Activated CD4-positive, alpha-beta T cell treated with anti-CD3 and anti-CD28 coated beads, Interleukin-2, amount 50 U/mL, for 48 hours (primary cell): ENCODE results near the gene SCN5A.

Experiments used
- DNase-seq, 2 experiments: peaks; one replicate each; pipeline ENCODE4 v3.0.0-alpha.2; 2020

Gene SCN5A

GRCh38 chr3:38647217-38647970 lies 2.1 kb downstream of the SCN5A start:
- no peak for DNase-seq

- peak; percentile 12 to 20 for DNase-seq
These were observed 2.9 kb downstream of the SCN5A start for GRCh38 chr3:38646630-38647029.

- DNase-seq = no peak
These were observed 3.4 kb downstream of the SCN5A start for GRCh38 chr3:38646062-38646461.

DNA sequence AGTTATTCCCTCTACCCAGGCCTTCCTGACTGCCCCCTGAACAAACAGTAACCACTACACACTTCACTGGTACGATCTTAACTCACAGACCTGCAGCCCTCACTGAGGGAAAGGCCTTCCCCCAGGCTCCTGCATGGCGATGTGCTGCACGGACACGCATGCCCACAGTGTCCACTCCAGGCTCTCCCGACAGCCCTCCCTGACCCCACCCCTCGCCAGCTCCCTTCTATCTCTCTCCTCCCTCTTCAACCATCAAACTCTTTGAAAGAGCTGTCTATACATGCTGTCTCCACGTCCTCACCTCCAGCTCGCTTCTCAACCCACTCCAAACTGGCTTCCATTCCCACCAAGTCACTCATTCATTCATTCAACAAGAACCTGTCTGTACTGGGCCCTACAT lies 3.9 kb downstream of the SCN5A start:
- DNase-seq = no peak

GRCh38 chr3:38645076-38645475 lies 4.4 kb downstream of the SCN5A start:
- DNase-seq = no peak

GRCh38 chr3:38644662-38645053 lies 4.8 kb downstream of the SCN5A start:
- DNase-seq = no peak

DNA sequence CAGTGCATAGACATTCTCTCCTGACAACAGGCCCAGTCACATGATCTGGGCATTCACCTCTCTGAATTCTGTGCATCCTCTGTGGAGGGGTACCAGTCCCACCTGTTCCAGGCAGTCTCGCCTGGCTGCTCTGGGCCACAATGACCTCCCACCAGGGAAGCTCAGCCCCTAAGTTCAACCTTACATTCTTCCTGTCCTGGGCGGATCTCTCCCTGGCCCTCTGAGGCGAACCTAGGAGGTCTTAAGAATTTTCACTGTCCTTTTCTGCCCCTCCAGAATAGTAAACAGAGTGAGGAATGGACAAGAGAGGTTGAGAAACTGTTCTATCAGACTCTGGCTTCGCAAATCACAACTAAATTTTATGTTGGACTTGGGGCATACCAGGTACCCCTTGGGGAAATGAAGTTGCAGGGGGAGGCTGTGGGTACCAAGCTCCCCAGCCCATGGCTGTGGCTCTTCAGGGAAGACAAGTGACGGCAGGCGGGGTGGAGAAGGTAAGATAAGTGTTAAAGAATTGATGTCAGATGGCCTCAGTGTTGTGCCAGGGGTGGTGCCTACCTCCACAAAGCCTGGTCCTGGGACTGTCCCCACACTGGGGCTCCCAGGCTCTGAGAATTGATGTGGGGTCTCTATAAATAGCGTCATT lies 5.3 kb downstream of the SCN5A start:
- no peak for DNase-seq

DNA sequence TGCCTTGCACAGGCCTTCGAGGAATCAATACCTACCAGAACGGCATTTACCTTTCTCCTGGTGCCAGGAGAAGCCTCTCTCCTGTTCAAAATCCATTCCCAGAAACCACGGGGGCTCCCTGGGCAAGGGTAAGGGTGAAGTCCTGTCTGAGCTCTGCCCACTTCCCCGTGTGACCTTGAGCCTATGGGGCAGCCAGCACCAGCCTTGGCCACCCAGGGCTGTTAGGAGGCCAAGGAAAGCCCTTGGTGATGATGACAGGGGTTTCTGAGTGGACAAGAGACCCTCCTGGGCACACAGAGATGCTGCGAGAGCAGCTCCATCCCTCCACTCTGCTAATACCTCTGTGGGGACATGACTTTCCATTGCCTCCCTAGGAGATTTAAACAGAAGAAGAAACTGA lies 5.9 kb downstream of the SCN5A start:
- no peak for DNase-seq

DNA sequence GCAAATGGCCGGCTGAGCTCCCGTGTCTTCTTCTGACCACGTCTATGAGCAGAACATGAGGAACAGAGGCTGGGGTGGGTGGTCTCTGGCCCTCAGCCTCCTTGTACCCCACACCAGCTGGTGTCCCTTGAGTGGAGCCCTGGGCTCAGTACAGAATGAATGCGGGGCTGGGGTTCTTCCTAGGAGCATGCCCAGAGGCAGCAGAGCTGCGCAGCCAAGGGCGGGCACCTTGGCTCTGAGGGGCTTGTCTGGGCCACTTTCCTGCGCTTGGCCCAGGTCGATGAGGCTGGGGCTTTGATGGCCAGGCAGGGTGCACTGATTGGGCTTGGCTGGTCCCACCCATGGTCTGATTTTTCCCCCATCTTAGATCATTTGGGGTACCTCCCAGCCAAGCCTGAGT lies 6.4 kb downstream of the SCN5A start:
- no peak for DNase-seq

DNA sequence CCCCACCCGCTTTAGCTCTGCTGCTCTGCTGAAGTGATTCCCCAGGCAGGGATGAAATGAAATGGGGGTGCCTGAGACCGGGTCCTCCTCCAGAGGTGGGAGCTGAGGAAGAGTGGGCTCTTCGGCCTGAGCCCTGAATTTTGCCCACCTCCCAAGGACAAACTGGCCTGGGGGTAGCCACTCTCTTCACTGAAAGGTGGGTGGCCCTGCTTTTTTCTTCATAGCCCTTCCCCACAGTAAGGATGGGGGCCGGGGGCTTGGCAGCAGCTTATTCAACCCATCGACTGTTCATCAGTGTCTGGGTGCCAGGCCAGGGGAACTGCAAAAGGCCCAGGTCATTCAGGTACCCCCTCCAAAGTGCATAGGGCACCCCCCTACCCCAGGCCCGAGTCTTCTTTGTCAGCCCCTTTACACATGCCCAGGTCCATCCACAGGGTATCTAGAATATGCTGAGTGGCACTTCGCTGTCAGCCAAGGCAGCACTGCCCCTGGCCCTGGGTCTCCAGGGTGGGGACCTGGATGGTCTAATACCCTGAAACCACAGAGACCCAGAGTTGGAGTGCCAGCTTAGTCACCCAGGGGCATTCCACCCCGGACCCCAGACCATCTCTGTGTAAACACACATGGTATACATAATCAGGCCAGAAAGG lies 7.9 kb downstream of the SCN5A start:
- DNase-seq = no peak

- no peak for DNase-seq
These were observed 8.6 kb downstream of the SCN5A start for GRCh38 chr3:38640661-38641452.

DNA sequence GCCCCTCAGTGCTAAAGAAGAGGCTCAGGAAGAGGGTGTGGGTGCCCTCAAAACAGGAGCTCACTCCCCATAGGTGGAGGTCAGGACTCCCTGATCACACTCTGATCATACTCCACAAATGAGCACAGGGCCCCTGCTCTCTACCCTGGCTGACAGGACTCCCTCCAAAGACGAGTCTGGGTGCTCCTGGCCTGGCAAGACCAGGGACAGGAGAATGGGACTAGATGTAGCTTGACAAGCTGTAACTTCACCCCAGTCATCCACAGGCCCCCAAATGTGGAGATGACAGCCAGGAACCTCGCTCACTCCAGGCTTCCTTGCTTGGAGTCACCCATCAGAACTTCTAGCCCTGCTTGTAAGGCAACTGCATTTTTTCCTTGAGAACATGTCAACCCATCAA lies 11.1 kb downstream of the SCN5A start:
- DNase-seq = no peak

GRCh38 chr3:38637906-38638305 lies 11.6 kb downstream of the SCN5A start:
- no peak for DNase-seq

DNA sequence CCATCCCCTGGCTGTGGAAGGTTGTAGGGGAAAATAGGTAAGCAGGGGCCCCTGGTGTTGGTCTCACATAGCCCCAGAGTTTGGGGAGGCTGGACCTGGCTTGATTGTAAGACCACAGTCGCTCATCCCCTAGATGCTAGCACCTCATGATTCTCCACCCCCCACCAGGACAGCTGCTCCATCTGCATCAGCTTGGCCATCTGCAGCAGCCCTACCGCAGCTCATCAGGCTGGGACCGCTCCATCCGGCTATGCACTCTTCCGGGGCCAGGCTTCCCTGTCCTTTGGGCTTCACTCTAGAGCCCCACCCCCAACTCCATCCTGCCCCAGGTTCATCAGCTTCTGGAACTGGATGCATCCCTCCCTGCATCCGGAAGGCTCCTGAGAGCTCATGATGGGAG lies 12.6 kb downstream of the SCN5A start:
- DNase-seq = no peak

- DNase-seq = no peak
These were observed 13.0 kb downstream of the SCN5A start for GRCh38 chr3:38636464-38636863.

DNA sequence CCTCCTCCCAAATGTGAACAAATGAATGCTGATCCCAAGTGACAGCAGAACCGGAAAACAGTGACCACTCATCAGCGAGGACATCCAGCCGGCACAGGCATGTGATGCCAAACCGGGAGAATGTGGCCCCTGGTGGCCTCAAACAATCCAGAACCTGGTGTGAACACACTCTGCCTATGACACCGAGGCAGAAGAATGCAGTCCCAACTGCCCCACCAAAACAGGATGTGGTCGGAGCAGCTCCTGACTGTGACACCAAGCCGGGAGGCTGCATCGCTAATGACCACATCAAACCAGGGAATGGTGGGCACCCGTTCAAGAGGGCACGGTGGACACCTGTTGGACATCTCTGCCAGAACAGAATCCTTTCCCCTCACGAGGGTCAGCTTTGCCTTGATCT lies 15.4 kb downstream of the SCN5A start:
- no peak for DNase-seq

DNA sequence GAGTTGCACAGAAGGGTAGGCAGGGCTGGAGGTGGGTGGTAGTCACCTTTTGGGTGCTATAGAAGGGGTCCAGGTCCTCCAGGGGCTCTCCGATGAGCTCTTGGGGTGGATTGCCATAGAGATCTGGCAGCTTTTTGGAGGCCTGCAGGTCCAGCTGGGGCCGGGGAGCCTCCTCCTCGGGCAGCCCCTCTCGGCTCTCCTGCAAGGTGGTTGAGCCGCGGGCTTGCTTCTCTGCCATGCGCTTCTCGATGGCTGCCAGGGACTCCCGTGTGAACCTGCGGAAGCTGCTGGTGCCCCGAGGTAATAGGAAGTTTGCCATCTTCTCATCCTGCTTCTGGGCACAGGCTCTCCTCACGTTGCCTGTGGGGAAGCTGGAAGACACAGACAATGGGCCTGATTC lies 16.5 kb downstream of the SCN5A start:
- no peak for DNase-seq

- no peak for DNase-seq
These were observed 18.9 kb downstream of the SCN5A start for GRCh38 chr3:38630606-38631005.

DNA sequence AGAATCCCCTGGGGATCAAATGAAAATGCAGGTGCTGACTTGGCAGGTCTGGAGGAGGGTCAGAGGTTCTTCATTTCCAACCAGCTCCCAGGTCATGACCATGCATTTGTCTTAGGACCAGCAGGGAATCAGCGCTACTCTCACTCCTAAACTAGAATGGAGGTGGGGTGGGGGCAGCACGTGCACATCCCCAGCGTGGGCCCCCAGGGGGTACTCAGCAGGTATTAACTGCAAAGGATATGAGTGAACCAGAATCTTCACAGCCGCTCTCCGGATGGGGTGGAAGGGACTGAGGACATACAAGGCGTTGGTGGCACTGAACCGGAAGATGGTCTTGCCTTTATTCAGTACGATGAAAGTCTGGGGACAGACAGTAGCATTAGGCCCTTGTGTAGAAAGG lies 19.4 kb downstream of the SCN5A start:
- DNase-seq = no peak

- DNase-seq = no peak
These were observed 20.7 kb downstream of the SCN5A start for GRCh38 chr3:38628835-38629234.

DNA sequence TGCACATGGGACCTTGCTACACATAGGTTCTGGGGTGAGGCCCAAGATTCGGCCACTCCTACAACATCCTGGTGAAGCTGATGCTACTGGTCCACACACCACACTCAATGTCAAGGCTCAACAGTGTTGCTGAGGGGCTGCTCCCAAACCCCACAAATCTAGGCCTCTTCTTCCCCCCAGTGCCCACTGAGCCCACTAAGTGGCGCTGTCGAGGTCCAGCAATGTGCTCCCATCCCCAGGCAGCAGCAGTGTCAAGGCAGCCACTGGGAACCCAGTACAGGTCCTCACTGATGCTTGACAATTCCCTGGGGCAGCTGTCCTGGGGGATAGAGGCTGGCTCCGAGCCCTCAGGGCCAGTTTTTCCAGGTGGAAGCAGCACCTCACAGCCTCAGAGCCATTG lies 21.5 kb downstream of the SCN5A start:
- DNase-seq = peak; percentile 32 to 34

DNA sequence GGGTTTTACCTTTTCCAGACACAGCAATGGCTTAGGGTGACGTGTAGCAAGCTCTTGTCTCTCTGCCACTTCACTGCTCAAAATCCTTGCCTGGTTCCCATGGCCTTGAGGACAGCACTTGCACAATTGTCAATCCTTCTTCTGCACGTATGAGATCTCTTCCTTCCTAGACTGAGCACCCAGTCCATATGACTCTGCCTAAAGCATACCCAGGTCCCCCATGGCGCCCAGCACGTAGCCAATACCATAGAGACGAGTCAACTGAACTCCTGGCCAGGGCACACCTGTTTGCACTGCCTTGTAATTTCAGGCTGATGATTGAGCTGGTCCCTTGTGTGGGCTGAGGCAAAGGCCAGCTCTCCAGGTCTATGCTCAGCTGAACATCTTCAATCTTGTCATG lies 23.3 kb downstream of the SCN5A start:
- DNase-seq = no peak

- DNase-seq = no peak
These were observed 25.9 kb downstream of the SCN5A start for GRCh38 chr3:38623539-38623938.

GRCh38 chr3:38622336-38622735 lies 27.2 kb downstream of the SCN5A start:
- no peak for DNase-seq
